K562 (cell line): ENCODE results near the gene TMED5. TPM values are rescaled to one million over a fixed set of nuclear protein-coding genes. Genes with fewer than 3 reads are reported as not detected.

Experiments
- ATAC-seq: fragments of 200-7000 bp; cut with Tn5 transposase; 3 replicates; pipeline ENCODE4 v1.9.1; 2020; ENCODE audit warnings: moderate library complexity
- BruUV-seq: library from RNA; stranded (reverse); fragments of 400-500 nt; replicated peaks from 2 replicates; lab custom pipeline; 2021; lab: Mats Ljungman, UMichigan
- CTCF ChIA-PET: fragments of 300-600 bp; formaldehyde crosslinking; extraction: SDS; loops from one replicate; lab custom pipeline; 2021; ENCODE audit warnings: low intra/inter-chr PET ratio; lab: Yijun Ruan, JAX
- POLR2A ChIA-PET: fragments of 300-600, 350-650 bp; sonication (Branson Sonifier 250); formaldehyde crosslinking; extraction: SDS; loops from one replicate; lab custom pipeline; 2021; ENCODE audit warnings: antibody characterized with exemption, inconsistent platforms; lab: Yijun Ruan, JAX
- DNase-seq, 4 experiments: peaks; one replicate each; pipeline versions ENCODE4 v3.0.0 to v3.0.0-alpha.2; 2011 to 2018; ENCODE audit warnings: low spot score in 3 of 4, mixed read lengths in 3 of 4; ENCODE audit errors: extremely low read depth in 1 of 4
- FAIRE-seq: peaks from 2 replicates; lab custom pipeline; 2011; peaks lifted over from hg19 to GRCh38; lab: Jason Lieb, UNC
- H2AFZ ChIP-seq: 2 replicates; pipeline ENCODE4 v1.6.0; 2011; ENCODE audit warnings: low read depth, low read length, control low read depth, inconsistent platforms
- H3K27ac ChIP-seq: fragments of 200-600 bp; 3 replicates; pipeline ENCODE4 v1.8.0; 2011; ENCODE audit warnings: low read depth, mild to moderate bottlenecking, control low read depth, inconsistent platforms, low read length, moderate library complexity, mixed read lengths; ENCODE audit errors: extremely low read depth
- H3K27me3 ChIP-seq, 2 experiments: fragments of 300-600 bp in 1 of 2; 2 replicates in 1 of 2; 3 replicates in 1 of 2; pipeline versions ENCODE4 v1.6.0 to v1.8.0; 2011; ENCODE audit warnings: inconsistent platforms in 2 of 2, low read length in 2 of 2, mild to moderate bottlenecking in 1 of 2, mixed read lengths in 1 of 2, moderate library complexity in 1 of 2; ENCODE audit not compliant: control insufficient read depth in 2 of 2, insufficient read depth in 2 of 2
- H3K36me3 ChIP-seq: fragments of 300-600 bp; 3 replicates; pipeline ENCODE4 v1.8.0; 2011; ENCODE audit warnings: mild to moderate bottlenecking, low read length, inconsistent platforms; ENCODE audit not compliant: control insufficient read depth, insufficient read depth
- H3K4me1 ChIP-seq, 2 experiments: fragments of 200-600 bp in 1 of 2; replicated peaks in 1 of 2; 2 replicates in 1 of 2; 3 replicates in 1 of 2; pipeline versions ENCODE4 v1.5.1 to v1.8.0; 2011; ENCODE audit warnings: inconsistent platforms in 2 of 2, low read length in 2 of 2, mild to moderate bottlenecking in 1 of 2, mixed read lengths in 1 of 2, moderate library complexity in 1 of 2; ENCODE audit not compliant: control insufficient read depth in 2 of 2, insufficient read depth in 2 of 2
- H3K4me2 ChIP-seq: 2 replicates; pipeline ENCODE4 v1.6.1; 2011; ENCODE audit warnings: low read length, control low read depth, inconsistent platforms, mixed read lengths; ENCODE audit not compliant: insufficient read depth
- H3K4me3 ChIP-seq: fragments of 200-600 bp; sonication (generic), shearing (Covaris generic); 2 replicates; pipeline ENCODE4 v1.5.1; 2016; ENCODE audit warnings: control low read depth, inconsistent platforms
- H3K79me2 ChIP-seq: fragments of 200-600 bp; 3 replicates; pipeline ENCODE4 v1.8.0; 2011; ENCODE audit warnings: low read length, inconsistent platforms; ENCODE audit not compliant: control insufficient read depth, insufficient read depth
- H3K9ac ChIP-seq, 2 experiments: 2 replicates each; pipeline versions ENCODE4 v1.6.0 to v1.6.1; 2011; ENCODE audit warnings: low read depth in 2 of 2, low read length in 2 of 2, control low read depth in 1 of 2, inconsistent platforms in 1 of 2, mild to moderate bottlenecking in 1 of 2, mixed read lengths in 1 of 2; ENCODE audit not compliant: insufficient read depth in 1 of 2
- H3K9me1 ChIP-seq: one replicate; pipeline ENCODE4 v1.6.0; 2011; ENCODE audit warnings: inconsistent platforms, mild to moderate bottlenecking, low read length, moderate library complexity; ENCODE audit not compliant: control insufficient read depth, insufficient read depth
- H3K9me3 ChIP-seq: replicated peaks from 2 replicates; pipeline ENCODE4 v1.5.1; 2011; ENCODE audit warnings: low read depth, low read length, inconsistent platforms; ENCODE audit not compliant: control insufficient read depth, insufficient read depth
- H4K20me1 ChIP-seq: replicated peaks from 2 replicates; pipeline ENCODE4 v1.6.1; 2011; ENCODE audit warnings: low read length, inconsistent platforms, mixed read lengths; ENCODE audit not compliant: control insufficient read depth, insufficient read depth
- MAZ ChIP-seq, 2 experiments: fragments of 450-650 bp in 1 of 2; sonication (generic) in 1 of 2; formaldehyde crosslinking; IDR thresholded peaks in 1 of 2; conservative IDR thresholded peaks in 1 of 2; 2 replicates each; pipeline versions ENCODE4 v1.4.0 to v1.5.0; 2020; ENCODE audit warnings: mild to moderate bottlenecking in 1 of 2, missing genetic modification reagents in 1 of 2
- MYNN ChIP-seq, 2 experiments: sonication (generic); formaldehyde crosslinking in 1 of 2; IDR thresholded peaks; 2 replicates each; pipeline versions ENCODE4 v1.5.0 to v1.6.1; 2016 to 2020; ENCODE audit warnings: antibody characterized with exemption in 1 of 2, missing genetic modification reagents in 1 of 2
- ZNF512 ChIP-seq: IDR thresholded peaks from 2 replicates; pipeline ENCODE4 v1.6.1; 2016; ENCODE audit warnings: missing genetic modification characterization, missing compliant biosample characterization
- in situ Hi-C: fragments of 300-500 bp; cut with MboI; formaldehyde crosslinking; loops from 4 replicates; pipeline ENCODE4 v1.15.0; 2018; ENCODE audit warnings: inconsistent platforms, mixed read lengths
- intact Hi-C: fragments of 100-400 bp; cut with micrococcal nuclease; formaldehyde crosslinking; loops from 2 replicates; pipeline ENCODE4 v1.14.2; 2022
- polyA plus RNA-seq, 8 experiments: library from polyadenylated mRNA; depleted of rRNA in 4 of 8; stranded (reverse) in 5 of 8; unstranded in 3 of 8; fragments of >200 nt; fragmentation: Nextera tagmentation in 2 of 8; fragmentation: Illumina TruSeq in 1 of 8; extraction: Ambion mirVana in 2 of 8; extraction: Trizol in 1 of 8; gene quantifications; 2 replicates each; pipeline versions ENCODE4 v1.2.1 to v1.2.3, GENCODE V29; 2011 to 2014; ENCODE audit warnings: inconsistent platforms in 1 of 8, missing spikeins in 1 of 8
- total RNA-seq, 7 experiments: library from RNA; depleted of rRNA in 6 of 7; stranded (reverse); fragments of >200 nt in 6 of 7; fragmentation: Illumina TruSeq in 2 of 7; extraction: Trizol in 2 of 7; gene quantifications; 2 replicates each; pipeline versions ENCODE4 v1.2.1 to v1.2.3, GENCODE V29; 2011 to 2021; ENCODE audit warnings: low replicate concordance in 1 of 7

The TMED5 gene
- total and polyA plus RNA-seq, 9 of the 15 experiments (the other 6 are each of a cell fraction or from before 2014, with no cell fraction given), result 28.7 to 83.7 (median 67.2) TPM

- in situ Hi-C loops, result no loop called here
- H3K4me2 ChIP-seq, result no peak overlapping the region
- H3K9me1 ChIP-seq, result no peaks in the 10 kb centered on the region
- FAIRE-seq, result no peak
- no peak overlapping the region for H3K4me3 ChIP-seq
- H3K27ac ChIP-seq, result no peak overlapping the region
- POLR2A ChIA-PET, result interaction anchor here (0.6 to 1.3 kb wide), 4 partner anchors 8 to 54 kb away, joined by 3 to 5 read pairs (median 4); partner anchors contain the start of gene MTF2
- H3K79me2 ChIP-seq, result no peaks in the 10 kb centered on the region
- H4K20me1 ChIP-seq, result no peaks in the 10 kb centered on the region
- no peaks in the 10 kb centered on the region for H3K4me1 ChIP-seq
- intact Hi-C loops, result no loop called here
- no peaks in the 10 kb centered on the region for H3K27me3 ChIP-seq
- DNase-seq, result no peak
- H3K36me3 ChIP-seq, result peaks cover 89% of the 10 kb centered on the region
- CTCF ChIA-PET, result no interaction called here
- no peak for ATAC-seq
- TF ChIP-seq ZNF512, result 0 out of 2 replicates have a peak, but pooled peaks have one; percentile 16
- TF ChIP-seq MAZ (CRISPR knock-in tag; conservative IDR thresholded peaks at IDR 0.05 in 1 of 2, IDR thresholded peaks at IDR 0.05 in 1 of 2), result no peak
- no TSS peak for BruUV-seq
- no peak overlapping the region for H3K9ac ChIP-seq
- H2AFZ ChIP-seq, result no peak overlapping the region
- no peaks in the 10 kb centered on the region for H3K9me3 ChIP-seq
Measured at GRCh38 chr1:93132638-93133037, 47.6 kb downstream of the TMED5 start.

- H3K4me3 ChIP-seq, result no peak overlapping the region
- no peak overlapping the region for H3K9ac ChIP-seq
- H3K79me2 ChIP-seq, result peaks cover 4% of the 10 kb centered on the region; the same call in 1 of the 3 replicates
- H3K36me3 ChIP-seq, result peaks cover 86% of the 10 kb centered on the region; the same call in 2 of the 3 replicates
- no peaks in the 10 kb centered on the region for H3K9me3 ChIP-seq
- intact Hi-C loops, result no loop called here
- no peaks in the 10 kb centered on the region for H3K27me3 ChIP-seq
- no peak overlapping the region for H2AFZ ChIP-seq
- DNase-seq (no peak), ATAC-seq (no peak), FAIRE-seq (no peak)
- no peak overlapping the region for H3K27ac ChIP-seq
- no peak overlapping the region for H3K4me2 ChIP-seq
- no peaks in the 10 kb centered on the region for H4K20me1 ChIP-seq
- ChIA-PET POLR2A (no interaction called here), CTCF (no interaction called here)
- in situ Hi-C loops, result no loop called here
- no peaks in the 10 kb centered on the region for H3K4me1 ChIP-seq
- BruUV-seq, result no TSS peak
- no peaks in the 10 kb centered on the region for H3K9me1 ChIP-seq
- no peak for TF ChIP-seq MYNN (IDR thresholded peaks at IDR 0.05)
- TF ChIP-seq MYNN (CRISPR knock-in tag; IDR thresholded peaks at IDR 0.05), result no peak
Measured at GRCh38 chr1:93129507-93130099, 50.6 kb downstream of the TMED5 start.
